Activated CD8-positive, alpha-beta memory T cell treated with anti-CD3 and anti-CD28 coated beads for 48 hours (primary cell): Measurements from ENCODE around the gene SYCP2L.
"Not testable (repeated sequence)": the region's sequence is repeated elsewhere in the genome, so short reads cannot be mapped to it uniquely, and the experiment has no call there.

ENCODE experiments used
- DNase-seq, 3 experiments: peaks; one replicate each; pipeline ENCODE4 v3.0.0-alpha.2; 2020; ENCODE audit warnings: low read depth in 2 of 3, low spot score in 2 of 3

SYCP2L gene

DNA sequence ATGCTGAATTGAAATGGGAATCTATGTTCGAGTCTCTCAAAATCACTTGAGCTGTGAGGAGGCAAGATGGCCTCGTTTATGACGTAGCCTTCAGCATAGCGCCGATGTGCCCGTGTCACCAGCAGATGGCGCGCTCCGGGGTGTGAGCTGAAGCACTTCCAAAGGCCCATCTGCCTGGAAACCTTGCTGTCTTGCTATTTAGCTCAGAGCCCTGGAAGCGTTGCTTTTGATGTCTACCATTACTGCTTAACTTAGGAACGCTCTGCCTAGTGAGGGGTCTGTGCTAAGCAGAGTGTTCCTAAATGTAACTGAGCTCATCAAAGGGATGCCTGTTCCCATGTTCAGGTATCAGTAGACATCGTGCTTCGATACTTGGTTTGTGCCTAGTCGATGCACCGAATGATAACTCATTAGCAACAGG is 67.7 kb downstream of the SYCP2L start:
- DNase-seq, result peak; percentile 31 to 75 (median 48)

DNA sequence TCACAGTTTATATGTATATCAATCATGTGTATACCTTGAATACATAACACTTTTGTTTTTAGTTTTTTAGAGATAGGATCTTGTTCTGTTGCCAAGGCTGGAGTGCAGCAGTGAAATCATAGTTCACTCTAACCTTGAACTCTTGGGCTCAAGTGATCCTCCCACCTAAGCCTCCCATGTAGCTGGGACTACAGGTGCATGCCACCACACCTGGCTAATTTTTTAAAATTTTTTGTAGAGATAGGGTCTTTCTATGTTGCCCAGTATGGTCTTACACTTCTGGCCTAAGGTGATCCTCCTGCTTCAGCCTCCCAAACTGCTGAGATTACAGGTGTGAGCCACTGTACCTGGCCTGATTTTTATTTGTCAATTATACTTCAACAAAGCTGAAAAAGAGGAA is 69.9 kb downstream of the SYCP2L start:
- no peak for DNase-seq

DNA sequence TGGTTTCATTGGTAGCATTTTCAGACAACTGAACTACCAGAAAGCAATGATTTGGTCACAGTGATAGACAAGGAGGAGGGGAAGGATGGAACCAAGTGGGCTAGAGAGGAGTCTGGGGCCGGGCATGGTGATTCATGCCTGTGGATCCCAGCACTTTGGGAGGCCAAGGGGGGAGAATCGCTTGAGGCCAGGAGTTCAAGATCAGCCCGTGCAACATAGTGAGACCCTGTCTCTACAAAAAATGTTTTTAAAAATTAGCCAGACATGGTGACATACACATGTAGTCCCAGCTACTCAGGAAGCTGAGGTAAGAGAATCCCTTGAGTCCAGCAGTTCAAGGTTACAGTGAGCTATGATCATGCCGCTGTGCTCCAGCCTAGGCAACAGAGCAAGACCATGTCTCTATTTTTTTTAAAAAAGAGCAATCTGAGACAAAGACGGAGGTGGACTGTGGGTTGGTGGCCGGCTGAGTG is 70.6 kb downstream of the SYCP2L start:
- no peak for DNase-seq

DNA sequence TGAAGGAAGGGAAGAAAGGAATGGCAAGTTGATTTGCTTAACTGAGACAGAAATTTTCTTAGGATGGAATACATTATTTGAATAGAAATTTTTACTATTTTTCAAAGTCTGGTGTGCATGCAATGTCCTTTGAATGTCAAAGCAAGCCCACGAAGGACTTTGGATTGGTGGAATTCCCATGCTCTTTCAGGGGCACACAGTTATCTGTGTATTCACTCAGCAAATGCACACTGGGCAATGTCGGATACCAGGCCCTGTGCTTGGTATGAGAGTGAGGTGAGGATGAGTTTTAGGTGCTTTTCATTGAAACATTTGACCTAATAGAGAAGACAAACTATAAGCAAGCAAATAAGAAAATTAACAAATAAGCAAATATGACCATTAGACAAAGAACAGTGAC is 73.3 kb downstream of the SYCP2L start:
- no peak for DNase-seq

DNA sequence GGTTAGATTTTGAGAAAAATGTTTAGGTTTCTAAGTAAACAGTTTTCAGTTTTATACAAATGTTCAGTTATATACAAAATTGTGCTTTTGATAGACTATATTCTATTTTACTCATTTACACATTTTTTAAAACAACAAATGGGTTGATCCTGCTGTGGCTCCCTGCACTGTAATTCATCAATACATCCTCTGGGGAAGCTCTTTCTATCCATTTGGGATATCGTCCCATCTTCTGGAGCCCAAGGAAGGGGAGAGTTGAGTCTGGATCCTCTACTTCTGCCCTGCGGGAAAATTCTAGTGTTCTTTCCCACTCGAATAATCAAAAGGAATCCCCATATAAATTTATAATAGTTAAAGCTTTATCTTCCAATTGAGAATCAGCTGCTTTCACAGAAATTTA is 75.0 kb downstream of the SYCP2L start:
- DNase-seq, result no peak

DNA sequence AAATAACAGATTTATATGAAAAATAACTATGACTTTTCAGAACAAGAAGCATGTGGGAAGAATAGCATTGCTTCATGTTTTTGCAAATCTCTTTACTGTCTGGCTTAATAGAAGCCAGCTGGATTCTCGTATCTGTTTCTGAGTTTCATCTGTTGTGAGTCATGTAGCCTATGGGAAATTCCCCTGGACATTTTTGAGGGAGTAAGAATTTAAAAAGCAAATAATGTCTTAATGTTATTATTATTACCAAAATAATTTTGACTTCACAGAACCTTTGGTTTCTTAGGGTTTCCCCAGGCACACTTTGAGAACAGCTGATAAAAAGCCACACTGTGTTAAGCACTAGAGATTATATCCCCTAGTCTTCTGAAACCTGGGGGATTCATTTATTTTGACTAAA is 75.8 kb downstream of the SYCP2L start:
- DNase-seq, result no peak

DNA sequence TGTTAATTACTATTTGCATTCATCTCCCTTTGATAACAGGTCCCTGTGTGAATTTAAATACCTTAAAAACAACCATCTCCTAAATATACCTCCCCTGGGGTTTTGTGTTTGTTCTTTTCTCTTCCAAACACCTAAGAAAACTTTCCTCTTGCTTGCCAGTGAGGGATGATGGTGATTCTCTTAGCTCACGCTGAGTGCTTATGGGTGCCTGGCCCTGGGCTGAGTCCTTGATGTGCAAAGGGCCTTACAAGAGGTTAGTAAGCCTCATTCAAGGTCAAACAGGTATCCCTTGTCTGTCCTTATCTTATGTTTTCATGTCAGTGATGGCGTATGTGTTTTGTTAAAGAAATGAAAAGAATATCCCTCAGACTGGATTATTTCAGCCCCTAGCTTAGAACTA is 76.3 kb downstream of the SYCP2L start:
- DNase-seq, result no peak

GRCh38 chr6:10964684-10965083 is 77.8 kb downstream of the SYCP2L start:
- no peak for DNase-seq

DNA sequence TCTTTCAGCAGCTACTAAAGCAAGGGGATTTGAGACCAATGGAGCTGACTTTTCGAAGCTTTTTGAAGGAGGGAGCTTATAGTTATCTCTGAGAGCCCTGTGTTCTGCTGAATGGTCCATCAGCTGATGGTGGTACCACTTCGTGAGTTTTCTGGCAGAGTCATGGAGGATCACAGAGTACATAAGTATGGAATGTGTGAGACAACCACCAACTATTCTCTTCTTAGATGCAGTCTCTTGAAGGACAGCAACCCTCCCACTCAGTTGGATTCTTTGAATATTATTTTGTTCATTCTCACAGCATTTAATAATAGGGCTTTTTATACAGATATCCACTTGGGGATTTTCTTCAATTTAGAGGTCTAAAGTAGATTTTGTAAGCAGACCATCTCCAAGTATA is 81.9 kb downstream of the SYCP2L start:
- no peak for DNase-seq

DNA sequence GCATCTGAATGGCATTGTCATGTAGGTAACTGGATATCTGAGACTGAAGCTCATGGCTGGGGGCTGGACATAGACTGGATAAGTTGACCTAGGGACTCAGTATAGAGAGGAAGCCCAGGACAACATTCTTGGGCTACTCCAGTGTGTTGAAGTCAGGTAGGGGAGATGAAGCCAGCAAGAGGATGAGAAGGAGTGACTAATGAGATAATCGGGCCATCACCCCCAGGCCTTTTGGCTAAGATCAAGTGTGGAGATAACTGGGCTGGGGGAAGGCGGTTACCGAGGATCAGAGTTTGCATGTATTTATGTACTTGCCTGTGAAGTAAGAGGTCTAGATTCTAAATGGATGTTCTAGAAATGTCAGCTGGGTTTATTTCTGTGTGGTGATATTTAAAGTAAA is 83.9 kb downstream of the SYCP2L start:
- DNase-seq, result no peak

- DNase-seq, result no peak
These were observed 85.3 kb downstream of the SYCP2L start for GRCh38 chr6:10972196-10972595.

DNA sequence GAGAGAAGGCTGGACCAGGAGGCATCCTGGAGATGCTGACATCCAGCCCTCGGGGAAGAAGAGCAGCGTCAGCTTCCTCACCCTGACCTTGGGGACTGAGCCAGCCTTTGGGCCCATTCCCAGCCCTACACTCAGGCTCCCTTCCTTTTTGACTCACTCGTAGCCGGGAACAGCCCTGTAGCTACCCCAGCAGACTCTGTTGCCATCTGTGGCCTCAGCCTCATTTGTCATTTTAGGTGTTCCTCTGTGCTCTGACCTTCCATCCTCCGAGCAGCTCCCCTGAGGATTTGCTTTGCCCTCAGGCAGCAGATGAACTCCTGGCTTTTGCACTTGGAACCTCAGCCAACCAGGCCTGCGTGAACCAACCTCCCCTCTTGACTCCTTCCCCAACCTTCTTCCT is 89.7 kb downstream of the SYCP2L start:
- no peak for DNase-seq

- no peak for DNase-seq
These were observed 90.5 kb downstream of the SYCP2L start for GRCh38 chr6:10977231-10977968.

GRCh38 chr6:10979603-10980002 is 92.8 kb downstream of the SYCP2L start:
- DNase-seq, result no peak

DNA sequence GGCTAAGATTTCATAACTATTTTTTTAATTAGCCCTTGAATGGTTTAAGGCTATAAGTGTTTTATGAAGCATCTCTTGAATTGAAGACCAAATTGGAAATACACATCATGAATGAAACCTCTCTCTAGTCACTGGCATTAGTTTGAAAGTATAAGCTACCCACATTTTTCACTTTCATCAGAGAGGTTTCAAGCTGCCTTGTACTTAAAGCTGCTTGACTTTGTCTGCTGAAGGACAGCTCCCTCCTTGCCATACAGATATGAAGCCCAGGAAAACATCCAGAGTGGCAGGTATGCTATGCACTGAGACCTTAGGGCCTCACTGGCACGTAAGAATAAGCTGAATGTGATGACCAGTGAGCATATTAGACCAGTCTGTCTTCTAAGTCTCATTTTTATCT is 94.6 kb downstream of the SYCP2L start:
- no peak for DNase-seq

DNA sequence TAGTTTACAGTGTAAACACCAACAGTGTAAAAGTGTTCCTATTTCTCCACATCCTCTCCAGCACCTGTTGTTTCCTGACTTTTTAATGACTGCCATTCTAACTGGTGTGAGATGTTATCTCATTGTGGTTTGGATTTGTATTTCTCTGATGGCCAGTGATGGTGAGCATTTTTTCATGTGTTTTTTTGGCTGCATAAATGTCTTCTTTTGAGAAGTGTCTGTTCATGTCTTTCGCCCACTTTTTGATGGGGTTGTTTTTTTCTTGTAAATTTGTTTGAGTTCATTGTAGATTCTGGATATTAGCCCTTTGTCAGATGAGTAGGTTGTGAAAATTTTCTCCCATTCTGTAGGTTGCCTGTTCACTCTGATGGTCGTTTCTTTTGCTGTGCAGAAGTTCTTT is 98.1 kb downstream of the SYCP2L start:
- not testable (repeated sequence) for DNase-seq

DNA sequence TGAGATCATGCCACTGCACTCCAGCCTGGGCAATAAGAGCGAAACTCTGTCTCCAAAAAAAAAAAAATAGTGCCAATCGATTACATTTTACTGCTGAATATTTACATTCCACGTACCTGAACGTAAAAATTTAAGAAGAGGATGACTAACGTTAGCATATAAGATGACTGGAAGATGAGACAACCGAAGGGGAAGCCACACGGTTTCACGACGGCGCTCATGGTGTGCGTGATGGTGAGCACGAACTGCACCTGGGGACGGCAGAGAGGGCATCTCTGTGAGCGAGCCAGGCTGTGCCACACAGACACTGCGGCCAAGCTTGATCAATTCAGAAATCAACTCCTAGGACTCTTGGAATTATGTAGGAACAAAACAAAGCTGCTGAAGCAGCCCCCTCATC is 102.7 kb downstream of the SYCP2L start:
- DNase-seq, result no peak

DNA sequence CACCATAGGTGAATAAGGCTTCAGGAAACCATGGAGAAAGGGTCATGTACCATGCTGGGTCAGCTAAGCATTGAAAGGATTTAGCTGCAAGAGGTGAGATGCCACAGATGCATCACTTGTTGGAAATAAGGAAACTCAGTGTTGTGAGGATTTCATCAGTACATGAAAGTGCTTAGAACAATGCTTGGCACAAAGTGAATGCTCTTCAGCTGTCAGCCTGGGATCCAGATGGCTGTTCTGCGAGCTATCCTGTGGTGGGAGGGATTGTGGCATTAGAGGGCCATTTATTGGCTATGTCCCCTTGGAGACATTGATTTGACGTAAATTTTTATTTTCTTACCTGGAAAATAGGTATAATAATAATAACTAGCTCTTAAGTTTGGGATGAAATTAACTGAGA is 104.3 kb downstream of the SYCP2L start:
- no peak for DNase-seq

DNA sequence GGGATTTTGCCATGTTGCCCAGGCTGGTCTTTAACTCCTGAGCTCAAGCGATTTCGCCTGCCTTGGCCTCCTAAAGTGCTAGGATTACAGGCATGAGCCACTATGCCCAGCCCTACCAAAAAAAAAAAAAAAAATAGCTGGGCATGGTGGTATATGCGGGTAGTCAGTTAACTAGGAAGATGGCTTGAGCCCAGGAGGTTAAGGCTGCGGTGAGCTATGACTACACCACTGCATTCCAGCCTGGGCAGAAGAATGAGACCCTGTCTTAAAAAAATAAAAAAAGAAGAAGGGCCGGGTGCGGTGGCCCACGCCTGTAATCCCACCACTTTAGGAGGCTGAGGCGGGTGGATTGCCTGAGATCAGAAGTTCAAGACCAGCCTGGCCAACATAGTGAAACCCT is 107.0 kb downstream of the SYCP2L start:
- no peak for DNase-seq

- DNase-seq, result no peak
These were observed 108.4 kb downstream of the SYCP2L start for GRCh38 chr6:10995114-10995707.

DNA sequence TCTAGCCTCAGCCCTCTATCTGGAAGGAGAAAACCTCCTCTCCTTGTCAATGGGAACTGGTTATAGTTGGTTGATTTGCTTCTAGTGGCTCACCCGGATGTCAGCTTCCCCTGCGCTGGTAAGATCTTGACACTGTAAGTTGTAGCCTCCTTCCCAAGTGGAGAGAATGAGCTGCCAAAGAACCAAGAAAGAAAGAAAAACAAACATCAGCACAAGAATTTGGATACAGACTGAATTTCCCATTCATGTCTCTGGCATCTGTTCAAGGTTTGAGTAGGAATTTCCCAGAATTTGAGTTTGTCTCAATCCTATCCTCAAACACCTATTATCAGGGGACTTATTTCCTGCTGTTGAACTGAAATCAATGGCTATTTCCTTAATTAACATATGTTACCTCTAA is 113.1 kb downstream of the SYCP2L start:
- DNase-seq, result no peak

DNA sequence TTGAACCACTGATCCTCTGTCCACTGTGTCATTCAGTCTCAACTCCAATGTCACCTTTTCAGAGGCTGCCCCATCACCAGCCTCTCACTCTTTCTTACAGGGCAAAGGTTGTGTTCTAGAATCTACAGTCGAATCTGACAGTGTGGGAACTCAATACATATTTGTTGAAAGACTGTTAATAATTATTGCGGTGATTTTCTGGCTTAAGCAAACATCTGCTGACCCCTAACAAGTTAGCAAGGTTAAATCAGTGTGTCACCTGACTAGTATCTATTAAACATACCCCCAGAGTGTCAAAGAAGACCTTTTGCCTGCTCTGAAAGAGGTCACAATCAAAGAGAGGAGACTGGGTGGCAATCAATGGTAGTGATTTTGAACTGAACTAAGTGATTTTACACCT is 115.3 kb downstream of the SYCP2L start:
- no peak for DNase-seq

GRCh38 chr6:11003297-11003696 is 116.4 kb downstream of the SYCP2L start:
- not testable (repeated sequence) for DNase-seq
